Measurements from ENCODE around the gene CTU2. TPM values are rescaled to one million over a fixed set of nuclear protein-coding genes. Genes with fewer than 3 reads are reported as not detected.
"Not testable (repeated sequence)": the region's sequence is repeated elsewhere in the genome, so short reads cannot be mapped to it uniquely, and the experiment has no call there.

The CTU2 gene
- total RNA-seq, 1 experiment from 2014 or later = 39.4 TPM

DNA sequence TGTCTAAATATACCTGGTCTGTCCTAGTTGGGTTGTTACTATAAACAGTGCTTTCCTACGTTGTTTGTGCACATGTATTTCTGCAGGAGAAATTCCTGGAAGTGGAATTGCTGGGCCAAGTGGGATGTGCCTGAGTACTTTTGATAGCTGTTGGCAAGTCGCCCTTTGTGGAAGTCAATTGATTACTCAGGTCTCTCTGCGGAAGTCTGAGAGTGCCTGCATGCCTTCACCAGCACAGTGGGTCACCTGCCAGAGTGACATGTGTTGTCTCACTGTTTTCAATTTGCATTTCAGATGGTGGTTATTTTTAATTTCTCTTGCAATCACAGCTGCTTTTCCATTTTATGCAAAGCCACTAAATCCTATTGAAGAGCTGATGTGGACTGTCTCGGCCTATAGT is 41.2 kb upstream of the CTU2 start:
- ChIA-PET POLR2A (ENCODE audit: unreplicated experiment) (no interaction called here), CTCF (no interaction called here)
- Histone ChIP-seq H3K79me2 (ENCODE audit: low read length) (peaks cover 18% of the 10 kb centered on the region), H3K27me3 (ENCODE audit: low read length) (no peaks in the 10 kb centered on the region), H3F3A (ENCODE audit: low read length, unreplicated experiment) (no peaks in the 10 kb centered on the region), H3K27ac (ENCODE audit: low read length) (no peak overlapping the region), H4K20me1 (ENCODE audit: low read length) (0 out of 2 replicates have a peak, but pooled peaks cover 3% of the 10 kb centered on the region), H3K4me2 (ENCODE audit: low read length) (no peak overlapping the region), H3K9me3 (ENCODE audit: low read length) (no peaks in the 10 kb centered on the region), H3K4me1 (ENCODE audit: insufficient read depth, low read length) (no peaks in the 10 kb centered on the region; the same call in 1 of the 2 replicates), H3K36me3 (ENCODE audit: low read depth, low read length) (no peaks in the 10 kb centered on the region), H3K9me2 (replicated peaks; ENCODE audit: low read length) (no peaks in the 10 kb centered on the region), H3K9ac (ENCODE audit: low read length) (no peak overlapping the region), H2AFZ (ENCODE audit: low read length) (no peak overlapping the region), H3K4me3 (ENCODE audit: low read length) (no peak overlapping the region)
- DNase-seq = no peak
- TF ChIP-seq EZH2phosphoT487 (IDR thresholded peaks at IDR 0.05; ENCODE audit: borderline replicate concordance, low read length) (no peak), EZH2 (IDR thresholded peaks at IDR 0.05; ENCODE audit: low read length, unreplicated experiment) (no peak)
- TF ChIP-seq, protein P1, sequence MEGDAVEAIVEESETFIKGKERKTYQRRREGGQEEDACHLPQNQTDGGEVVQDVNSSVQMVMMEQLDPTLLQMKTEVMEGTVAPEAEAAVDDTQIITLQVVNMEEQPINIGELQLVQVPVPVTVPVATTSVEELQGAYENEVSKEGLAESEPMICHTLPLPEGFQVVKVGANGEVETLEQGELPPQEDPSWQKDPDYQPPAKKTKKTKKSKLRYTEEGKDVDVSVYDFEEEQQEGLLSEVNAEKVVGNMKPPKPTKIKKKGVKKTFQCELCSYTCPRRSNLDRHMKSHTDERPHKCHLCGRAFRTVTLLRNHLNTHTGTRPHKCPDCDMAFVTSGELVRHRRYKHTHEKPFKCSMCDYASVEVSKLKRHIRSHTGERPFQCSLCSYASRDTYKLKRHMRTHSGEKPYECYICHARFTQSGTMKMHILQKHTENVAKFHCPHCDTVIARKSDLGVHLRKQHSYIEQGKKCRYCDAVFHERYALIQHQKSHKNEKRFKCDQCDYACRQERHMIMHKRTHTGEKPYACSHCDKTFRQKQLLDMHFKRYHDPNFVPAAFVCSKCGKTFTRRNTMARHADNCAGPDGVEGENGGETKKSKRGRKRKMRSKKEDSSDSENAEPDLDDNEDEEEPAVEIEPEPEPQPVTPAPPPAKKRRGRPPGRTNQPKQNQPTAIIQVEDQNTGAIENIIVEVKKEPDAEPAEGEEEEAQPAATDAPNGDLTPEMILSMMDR (conservative IDR thresholded peaks at IDR 0.05; ENCODE audit: low read depth, low read length) = no peak
- intact Hi-C loops (cut with micrococcal nuclease) = no loop called here
- BruUV-seq (replicated peaks) = no TSS peak
- ATAC-seq = no peak

DNA sequence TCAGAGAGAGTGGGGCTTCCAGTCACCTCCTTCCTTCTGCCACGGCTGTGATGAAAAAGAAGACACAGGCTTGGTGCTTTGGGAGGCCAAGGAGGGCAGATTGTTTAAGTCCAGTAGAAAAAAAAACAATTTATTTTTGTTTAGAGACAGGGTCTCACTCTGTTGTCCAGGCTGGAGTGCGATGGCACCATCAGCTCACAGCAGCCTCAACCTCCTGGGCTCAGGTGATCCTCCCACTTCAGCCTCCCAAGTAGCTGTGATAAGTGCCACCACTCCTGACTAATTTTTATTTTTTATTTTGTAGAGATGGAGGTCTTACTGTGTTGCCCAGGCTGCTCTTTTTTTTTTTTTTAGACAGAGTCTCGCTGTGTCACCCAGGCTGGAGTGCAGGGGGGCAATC is 40.7 kb upstream of the CTU2 start:
- TF ChIP-seq, protein P1 (conservative IDR thresholded peaks at IDR 0.05; ENCODE audit: low read depth, low read length) = no peak
- TF ChIP-seq EZH2phosphoT487 (IDR thresholded peaks at IDR 0.05; ENCODE audit: borderline replicate concordance, low read length) (no peak), EZH2 (IDR thresholded peaks at IDR 0.05; ENCODE audit: low read length, unreplicated experiment) (no peak)
- Histone ChIP-seq H3K27ac (ENCODE audit: low read length) (no peak overlapping the region), H3K9me2 (replicated peaks; ENCODE audit: low read length) (no peaks in the 10 kb centered on the region), H3K9ac (ENCODE audit: low read length) (no peak overlapping the region), H3K4me2 (ENCODE audit: low read length) (no peak overlapping the region), H4K20me1 (ENCODE audit: low read length) (0 out of 2 replicates have a peak, but pooled peaks cover 3% of the 10 kb centered on the region), H3K79me2 (ENCODE audit: low read length) (peaks cover 18% of the 10 kb centered on the region), H3K36me3 (ENCODE audit: low read depth, low read length) (no peaks in the 10 kb centered on the region), H3K27me3 (ENCODE audit: low read length) (no peaks in the 10 kb centered on the region), H2AFZ (ENCODE audit: low read length) (no peak overlapping the region), H3F3A (ENCODE audit: low read length, unreplicated experiment) (no peaks in the 10 kb centered on the region), H3K9me3 (ENCODE audit: low read length) (no peaks in the 10 kb centered on the region), H3K4me3 (ENCODE audit: low read length) (no peak overlapping the region), H3K4me1 (ENCODE audit: insufficient read depth, low read length) (no peaks in the 10 kb centered on the region; the same call in 1 of the 2 replicates)
- intact Hi-C loops (cut with micrococcal nuclease) = no loop called here
- ChIA-PET CTCF (no interaction called here), POLR2A (ENCODE audit: unreplicated experiment) (no interaction called here)
- no TSS peak for BruUV-seq (replicated peaks)
- ATAC-seq (no peak), DNase-seq (no peak)

DNA sequence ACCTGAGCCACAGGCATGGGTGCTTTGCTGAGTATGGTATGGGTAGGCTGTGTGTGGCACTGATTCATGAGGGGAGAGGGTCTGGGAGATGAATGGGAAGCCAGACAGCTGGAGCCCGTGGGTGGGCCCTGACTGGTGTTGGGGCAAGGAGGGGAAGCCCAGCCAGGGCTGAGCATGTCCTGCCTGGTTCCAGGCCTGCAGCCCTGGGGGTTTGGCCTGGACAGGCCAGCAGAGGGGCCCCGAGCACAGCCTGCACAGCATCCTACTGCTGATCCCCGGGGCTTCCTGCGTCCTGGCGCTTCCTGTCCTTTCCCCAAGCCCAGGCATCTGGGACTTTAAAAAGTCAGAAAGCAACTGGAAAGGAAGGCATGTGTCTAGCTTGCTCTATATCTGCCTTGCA is 38.8 kb upstream of the CTU2 start:
- intact Hi-C loops (cut with micrococcal nuclease) = no loop called here
- Histone ChIP-seq H3K4me1 (ENCODE audit: insufficient read depth, low read length) (no peaks in the 10 kb centered on the region), H3K79me2 (ENCODE audit: low read length) (peaks cover 4% of the 10 kb centered on the region), H3K9ac (ENCODE audit: low read length) (no peak overlapping the region), H4K20me1 (ENCODE audit: low read length) (no peaks in the 10 kb centered on the region), H3K4me2 (ENCODE audit: low read length) (no peak overlapping the region), H3K27me3 (ENCODE audit: low read length) (no peaks in the 10 kb centered on the region), H3K9me3 (ENCODE audit: low read length) (no peaks in the 10 kb centered on the region), H3F3A (ENCODE audit: low read length, unreplicated experiment) (no peaks in the 10 kb centered on the region), H3K27ac (ENCODE audit: low read length) (no peak overlapping the region), H3K4me3 (ENCODE audit: low read length) (no peak overlapping the region), H3K9me2 (replicated peaks; ENCODE audit: low read length) (no peaks in the 10 kb centered on the region), H3K36me3 (ENCODE audit: low read depth, low read length) (no peaks in the 10 kb centered on the region), H2AFZ (ENCODE audit: low read length) (no peak overlapping the region)
- BruUV-seq (replicated peaks) = no TSS peak
- no peak for DNase-seq
- ATAC-seq = no peak
- TF ChIP-seq EZH2phosphoT487 (IDR thresholded peaks at IDR 0.05; ENCODE audit: borderline replicate concordance, low read length) (no peak), EZH2 (IDR thresholded peaks at IDR 0.05; ENCODE audit: low read length, unreplicated experiment) (no peak)
- TF ChIP-seq, protein P1 (conservative IDR thresholded peaks at IDR 0.05; ENCODE audit: low read depth, low read length) = no peak
- CTCF ChIA-PET = no interaction called here
- POLR2A ChIA-PET (ENCODE audit: unreplicated experiment) = no interaction called here

DNA sequence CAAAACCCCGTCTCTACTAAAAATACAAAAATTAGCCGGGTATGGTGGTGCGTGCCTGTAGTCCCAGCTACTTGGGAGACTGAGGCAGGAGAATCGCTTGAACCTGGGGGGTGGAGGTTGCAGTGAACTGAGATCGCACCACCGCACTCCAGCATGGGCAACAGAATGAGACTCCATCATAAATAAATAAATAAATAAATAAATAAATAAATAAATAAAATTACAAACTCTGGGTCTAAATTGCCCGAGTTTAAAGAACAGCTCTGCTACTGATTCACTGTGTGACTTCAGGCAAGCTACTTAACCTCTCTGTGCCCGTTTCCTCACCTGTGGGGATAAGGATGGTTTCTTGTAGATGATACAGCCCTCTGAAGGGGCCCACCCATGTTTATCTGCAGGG is 36.8 kb upstream of the CTU2 start:
- H3K27me3 ChIP-seq (ENCODE audit: low read length); DNase-seq; intact Hi-C loops (cut with micrococcal nuclease); H3K27ac ChIP-seq (ENCODE audit: low read length); CTCF ChIA-PET; H3K9ac ChIP-seq (ENCODE audit: low read length); H3F3A ChIP-seq (ENCODE audit: low read length, unreplicated experiment); POLR2A ChIA-PET (ENCODE audit: unreplicated experiment); H3K9me2 ChIP-seq (replicated peaks; ENCODE audit: low read length); H3K4me2 ChIP-seq (ENCODE audit: low read length); H3K36me3 ChIP-seq (ENCODE audit: low read depth, low read length); BruUV-seq (replicated peaks); H3K4me1 ChIP-seq (ENCODE audit: insufficient read depth, low read length); H4K20me1 ChIP-seq (ENCODE audit: low read length); H3K4me3 ChIP-seq (ENCODE audit: low read length); H2AFZ ChIP-seq (ENCODE audit: low read length); H3K79me2 ChIP-seq (ENCODE audit: low read length); ATAC-seq; H3K9me3 ChIP-seq (ENCODE audit: low read length): not testable (repeated sequence)
